ENCODE measurements around the gene KCNIP1.

The KCNIP1 gene

GRCh38 chr5:170483701-170484458, 19.9 kb upstream of the KCNIP1 start:
- DNase-seq, result no peak

GRCh38 chr5:170484459-170484831, 19.4 kb upstream of the KCNIP1 start:
- DNase-seq, result no peak

- no peak for DNase-seq
Measured at GRCh38 chr5:170484847-170485615, 18.8 kb upstream of the KCNIP1 start.

GRCh38 chr5:170485616-170485911, 18.3 kb upstream of the KCNIP1 start:
- DNase-seq, result no peak

- DNase-seq, result no peak
Measured at GRCh38 chr5:170486371-170486770, 17.4 kb upstream of the KCNIP1 start.

- no peak for DNase-seq
Measured at GRCh38 chr5:170488570-170488969, 15.2 kb upstream of the KCNIP1 start.

GRCh38 chr5:170489199-170489598, 14.6 kb upstream of the KCNIP1 start:
- DNase-seq, result no peak

- DNase-seq, result no peak
Measured at GRCh38 chr5:170490381-170490780, 13.4 kb upstream of the KCNIP1 start.

GRCh38 chr5:170491479-170491878, 12.3 kb upstream of the KCNIP1 start:
- no peak for DNase-seq

GRCh38 chr5:170493028-170493820, 10.6 kb upstream of the KCNIP1 start:
- DNase-seq, result no peak

- DNase-seq, result no peak
Measured at GRCh38 chr5:170494041-170494440, 9.8 kb upstream of the KCNIP1 start.

- DNase-seq, result no peak
Measured at GRCh38 chr5:170495825-170496661, 7.8 kb upstream of the KCNIP1 start.

- no peak for DNase-seq
Measured at GRCh38 chr5:170496662-170497028, 7.2 kb upstream of the KCNIP1 start.

GRCh38 chr5:170497311-170498038, 6.3 kb upstream of the KCNIP1 start:
- no peak for DNase-seq

- no peak for DNase-seq
Measured at GRCh38 chr5:170498811-170499351, 4.9 kb upstream of the KCNIP1 start.

GRCh38 chr5:170499621-170500020, 4.2 kb upstream of the KCNIP1 start:
- DNase-seq, result no peak

GRCh38 chr5:170501361-170501760, 2.5 kb upstream of the KCNIP1 start:
- DNase-seq, result no peak

- DNase-seq, result no peak
Measured at GRCh38 chr5:170501931-170502330, 1.9 kb upstream of the KCNIP1 start.

GRCh38 chr5:170504616-170505266, 921 bp downstream of the KCNIP1 start:
- DNase-seq, result no peak

GRCh38 chr5:170508036-170508435, 4.2 kb downstream of the KCNIP1 start:
- no peak for DNase-seq

GRCh38 chr5:170508660-170509347, 5.0 kb downstream of the KCNIP1 start:
- no peak for DNase-seq
